COLO829 (cell line): ENCODE data around the gene AKT2.
"Not testable (repeated sequence)": the region's sequence is repeated elsewhere in the genome, so short reads cannot be mapped to it uniquely, and the experiment has no call there.

ENCODE experiments used
- DNase-seq: peaks from one replicate; pipeline ENCODE4 v3.0.0; 2012; ENCODE audit warnings: low spot score

Gene AKT2

GRCh38 chr19:40284501-40285352 lies at the start of gene AKT2:
Gene AKT2 (minus strand): TSS chr19:40285345. CDS start chr19:40265267, 20,078 bp downstream.
- DNase-seq: no peak

GRCh38 chr19:40333083-40333482 lies 47.9 kb upstream of the AKT2 start:
- DNase-seq: not testable (repeated sequence)

- DNase-seq: no peak
These were observed 47.5 kb upstream of the AKT2 start for GRCh38 chr19:40332669-40333068.

- DNase-seq: no peak
These were observed 45.9 kb upstream of the AKT2 start for GRCh38 chr19:40331052-40331451.

- no peak for DNase-seq
These were observed 41.1 kb upstream of the AKT2 start for GRCh38 chr19:40326201-40326600.

GRCh38 chr19:40323705-40324104 lies 38.6 kb upstream of the AKT2 start:
- no peak for DNase-seq

- DNase-seq: no peak
These were observed 37.9 kb upstream of the AKT2 start for GRCh38 chr19:40322951-40323615.

GRCh38 chr19:40322271-40322610 lies 37.1 kb upstream of the AKT2 start:
- DNase-seq: no peak

- no peak for DNase-seq
These were observed 36.6 kb upstream of the AKT2 start for GRCh38 chr19:40321566-40322270.

- DNase-seq: no peak
These were observed 35.9 kb upstream of the AKT2 start for GRCh38 chr19:40321076-40321475.

- no peak for DNase-seq
These were observed 35.4 kb upstream of the AKT2 start for GRCh38 chr19:40320558-40320935.

- no peak for DNase-seq
These were observed 32.2 kb upstream of the AKT2 start for GRCh38 chr19:40317338-40317737.

- DNase-seq: no peak
These were observed 30.8 kb upstream of the AKT2 start for GRCh38 chr19:40315812-40316470.

GRCh38 chr19:40314656-40315055 lies 29.5 kb upstream of the AKT2 start:
- no peak for DNase-seq

GRCh38 chr19:40313229-40313983 lies 28.3 kb upstream of the AKT2 start:
- DNase-seq: no peak

- no peak for DNase-seq
These were observed 27.4 kb upstream of the AKT2 start for GRCh38 chr19:40312533-40312932.

- no peak for DNase-seq
These were observed 24.5 kb upstream of the AKT2 start for GRCh38 chr19:40309666-40310065.

- peak; percentile 88 for DNase-seq
These were observed 20.3 kb upstream of the AKT2 start for GRCh38 chr19:40305403-40305802.

GRCh38 chr19:40304306-40304705 lies 19.2 kb upstream of the AKT2 start:
- no peak for DNase-seq

GRCh38 chr19:40303765-40304164 lies 18.6 kb upstream of the AKT2 start:
- DNase-seq: no peak

- no peak for DNase-seq
These were observed 17.3 kb upstream of the AKT2 start for GRCh38 chr19:40302224-40303011.
